D721Med (cell line): ENCODE measurements around the gene HSFX2.
"Not testable (repeated sequence)": the region's sequence is repeated elsewhere in the genome, so short reads cannot be mapped to it uniquely, and the experiment has no call there.

ENCODE experiments used
- DNase-seq: peaks from one replicate; pipeline ENCODE4 v3.0.0; 2011; ENCODE audit warnings: low spot score; ENCODE audit not compliant: insufficient read length
- FAIRE-seq: peaks from 2 replicates; lab custom pipeline; 2011; peaks lifted over from hg19 to GRCh38; lab: Jason Lieb, UNC
- CTCF ChIP-seq: IDR thresholded peaks from 2 replicates; pipeline ENCODE4 v1.5.1; 2012; ENCODE audit warnings: mild to moderate bottlenecking, control low read depth; ENCODE audit not compliant: insufficient read depth; ENCODE audit errors: missing control alignments

Gene HSFX2

GRCh38 chrX:149550454-149550853 is 44.7 kb downstream of the HSFX2 start:
- not testable (repeated sequence) for FAIRE-seq, DNase-seq

GRCh38 chrX:149549701-149550100 is 45.4 kb downstream of the HSFX2 start, which contains the start of gene HSFX3:
Gene HSFX3, minus strand, starts transcription at chrX:149549924. Its CDS starts 72 bp downstream, at chrX:149549852.
- DNase-seq, FAIRE-seq: not testable (repeated sequence)

GRCh38 chrX:149547782-149548181 is 47.3 kb downstream of the HSFX2 start:
- FAIRE-seq, DNase-seq: not testable (repeated sequence)

- FAIRE-seq, DNase-seq: not testable (repeated sequence)
Measured at GRCh38 chrX:149546962-149547361, 48.2 kb downstream of the HSFX2 start.

- DNase-seq, FAIRE-seq: not testable (repeated sequence)
- TF ChIP-seq CTCF: peak; percentile 3
Measured at GRCh38 chrX:149545545-149546543, 49.3 kb downstream of the HSFX2 start.
